Activated T-helper 1 cell treated with anti-CD3 and anti-CD28 coated beads, Interleukin-12 subunit alpha, Interleukin-12 subunit beta, Interleukin-2, Interleukin-4 antibody, amounts not matched to agents 30 ng/mL and 10 ng/mL and 1 ng/mL, durations not matched to agents 14 hours and 24 hours and 36 hours (primary cell): ENCODE measurements around the gene SLC6A11. TPM values are rescaled to one million over a fixed set of nuclear protein-coding genes. Genes with fewer than 3 reads are reported as not detected.

Source experiments
- DNase-seq: peaks from one replicate; pipeline ENCODE4 v3.0.0; 2021; ENCODE audit warnings: low spot score
- H3K27ac Mint-ChIP-seq: one replicate; pipeline ENCODE4 v1.8.0; 2021; ENCODE audit warnings: mild to moderate bottlenecking, mixed read lengths
- H3K27me3 Mint-ChIP-seq: one replicate; pipeline ENCODE4 v1.8.0; 2022; ENCODE audit warnings: mild to moderate bottlenecking, moderate library complexity, mixed read lengths; ENCODE audit not compliant: insufficient read depth
- H3K36me3 Mint-ChIP-seq: one replicate; pipeline ENCODE4 v1.8.0; 2021; ENCODE audit warnings: low read depth, mixed read lengths
- H3K4me1 Mint-ChIP-seq: one replicate; pipeline ENCODE4 v1.8.0; 2021; ENCODE audit warnings: low read depth, mixed read lengths
- H3K4me3 Mint-ChIP-seq: one replicate; pipeline ENCODE4 v1.8.0; 2021; ENCODE audit warnings: mild to moderate bottlenecking, moderate library complexity, mixed read lengths
- H3K9me3 Mint-ChIP-seq: one replicate; pipeline ENCODE4 v1.8.0; 2021; ENCODE audit warnings: mixed read lengths
- intact Hi-C: fragments of 100-400 bp; cut with micrococcal nuclease; formaldehyde crosslinking; loops from one replicate; pipeline ENCODE4 v1.15.1; 2024
- total RNA-seq: library from RNA; stranded (reverse); gene quantifications from 2 replicates; pipeline ENCODE4 v1.2.3, GENCODE V29; 2022

Gene SLC6A11
- total RNA-seq, 1 donor from 2014 or later = not detected

- DNase-seq = no peak
- intact Hi-C loops = loop anchor here (5.0 kb wide), 1 partner anchor 475 kb away; no protein-coding TSS in a partner anchor
- Mint-ChIP-seq H3K27ac (no peak overlapping the region), H3K27me3 (no peaks in the 10 kb centered on the region), H3K4me3 (no peak overlapping the region), H3K4me1 (no peaks in the 10 kb centered on the region), H3K36me3 (no peaks in the 10 kb centered on the region), H3K9me3 (no peaks in the 10 kb centered on the region)
Measured at GRCh38 chr3:10962481-10963036, 146.5 kb downstream of the SLC6A11 start.

GRCh38 chr3:10964537-10965167 lies 148.6 kb downstream of the SLC6A11 start:
- intact Hi-C loops = loop anchor here (5.0 kb wide), 1 partner anchor 477 kb away; no protein-coding TSS in a partner anchor
- Mint-ChIP-seq H3K27me3 (peaks cover 4% of the 10 kb centered on the region), H3K9me3 (no peaks in the 10 kb centered on the region), H3K27ac (no peak overlapping the region), H3K4me1 (no peaks in the 10 kb centered on the region), H3K4me3 (no peak overlapping the region), H3K36me3 (no peaks in the 10 kb centered on the region)
- DNase-seq = no peak

- H3K4me1 Mint-ChIP-seq = no peaks in the 10 kb centered on the region
- peaks cover 4% of the 10 kb centered on the region for H3K27me3 Mint-ChIP-seq
- H3K4me3 Mint-ChIP-seq = no peak overlapping the region
- no peak for DNase-seq
- H3K9me3 Mint-ChIP-seq = no peaks in the 10 kb centered on the region
- H3K27ac Mint-ChIP-seq = no peak overlapping the region
- intact Hi-C loops = no loop called here
- H3K36me3 Mint-ChIP-seq = no peaks in the 10 kb centered on the region
Measured at GRCh38 chr3:10968401-10968800, 152.4 kb downstream of the SLC6A11 start.

DNA sequence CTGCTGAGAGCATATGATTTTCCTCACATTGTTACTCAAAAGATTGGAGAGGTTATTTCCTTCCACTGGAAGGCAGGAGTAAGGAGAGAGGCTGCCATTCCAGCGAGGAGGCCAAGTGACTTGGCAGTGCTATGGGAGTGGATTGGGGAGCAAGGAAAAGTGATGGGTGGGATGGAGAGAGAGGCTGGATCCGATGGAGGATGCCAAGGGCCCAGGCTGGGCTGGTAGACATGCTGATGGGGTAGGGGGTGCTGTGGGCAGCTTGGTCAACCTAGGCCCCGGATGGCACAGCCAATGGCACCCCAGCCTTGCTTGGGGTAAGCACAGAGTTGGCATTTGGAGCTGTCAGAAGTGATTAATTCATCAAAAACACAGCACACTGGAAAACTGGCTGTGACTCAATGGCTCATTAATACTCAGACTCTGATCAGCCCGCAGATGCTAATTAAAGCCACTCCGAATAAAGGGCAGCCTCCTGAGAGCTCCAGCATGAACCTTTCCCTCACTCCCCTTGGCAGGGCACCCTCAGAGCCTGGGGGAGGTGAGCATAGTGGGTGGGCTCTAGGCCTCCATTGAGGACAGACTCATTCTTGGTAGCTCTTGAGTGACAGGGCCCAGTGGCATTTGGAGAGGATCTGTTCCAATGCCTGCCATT lies 154.4 kb downstream of the SLC6A11 start:
- Mint-ChIP-seq H3K27ac (no peak overlapping the region), H3K4me3 (no peak overlapping the region), H3K9me3 (no peaks in the 10 kb centered on the region), H3K4me1 (no peaks in the 10 kb centered on the region), H3K27me3 (peaks cover 4% of the 10 kb centered on the region), H3K36me3 (no peaks in the 10 kb centered on the region)
- intact Hi-C loops = no loop called here
- no peak for DNase-seq

DNA sequence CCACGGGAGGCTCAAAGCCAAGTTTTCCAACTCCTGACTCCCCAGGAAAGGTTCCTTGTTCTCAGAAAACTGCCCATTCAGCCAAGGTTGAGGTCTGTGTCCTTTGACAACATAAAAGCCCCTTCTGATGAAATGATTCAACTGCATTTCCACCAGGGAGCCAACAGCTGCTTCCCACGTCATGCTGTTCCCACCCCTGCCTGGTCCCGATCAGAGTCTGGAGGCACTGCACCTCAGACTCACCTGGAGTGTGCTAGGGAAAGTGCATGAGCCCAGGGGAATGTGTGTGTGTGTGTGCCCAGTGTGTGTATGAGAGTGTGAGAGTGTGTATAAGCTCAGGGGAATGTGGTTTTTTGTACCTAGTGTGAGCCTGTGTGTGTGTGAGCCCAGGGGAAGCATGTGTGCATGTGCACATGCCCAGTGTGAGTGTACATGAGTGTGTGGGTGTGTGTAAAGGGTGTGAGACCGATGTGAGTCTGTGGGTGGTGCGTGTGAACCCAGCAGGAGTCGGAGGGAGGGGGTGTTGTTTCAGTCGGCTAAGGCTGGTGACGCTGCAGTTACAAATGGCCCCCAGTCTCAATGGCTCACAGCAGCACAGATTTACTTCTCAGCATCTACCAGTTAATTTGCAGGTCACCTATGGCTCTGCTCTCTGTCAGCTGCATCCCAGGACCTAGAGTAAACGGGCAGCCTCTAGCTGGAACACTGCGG lies 156.2 kb downstream of the SLC6A11 start:
- Mint-ChIP-seq H3K4me1 (no peaks in the 10 kb centered on the region), H3K36me3 (no peaks in the 10 kb centered on the region), H3K27me3 (peaks cover 4% of the 10 kb centered on the region), H3K27ac (no peak overlapping the region), H3K9me3 (no peaks in the 10 kb centered on the region), H3K4me3 (no peak overlapping the region)
- DNase-seq = no peak
- intact Hi-C loops = no loop called here

DNA sequence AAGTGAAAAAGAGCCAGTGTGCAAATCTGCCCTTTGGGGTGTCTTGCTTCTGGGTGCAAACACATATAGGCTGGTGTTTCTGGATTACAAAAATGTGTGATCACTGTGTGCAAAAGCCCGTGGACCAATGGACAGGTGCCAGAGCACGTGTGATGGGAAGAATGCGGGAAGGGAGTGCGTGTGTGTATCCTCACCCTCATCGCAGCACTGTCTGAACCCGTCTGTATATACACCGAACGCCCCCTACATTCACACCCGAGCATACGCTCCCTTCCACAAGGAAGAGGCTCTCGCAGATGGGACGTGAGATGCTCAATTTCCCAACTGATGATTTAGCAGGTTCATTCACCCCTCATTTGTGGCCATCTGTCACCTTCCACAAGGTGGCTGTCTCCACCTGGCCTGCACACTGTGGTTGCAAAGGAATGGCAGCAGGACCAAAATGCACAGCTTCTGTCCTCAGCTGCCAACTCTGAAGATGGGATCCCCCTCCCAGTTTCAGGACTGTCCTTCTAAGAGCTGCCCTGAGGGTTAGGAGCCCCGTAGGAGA lies 157.1 kb downstream of the SLC6A11 start:
- Mint-ChIP-seq H3K9me3 (no peaks in the 10 kb centered on the region), H3K36me3 (no peaks in the 10 kb centered on the region), H3K4me1 (no peaks in the 10 kb centered on the region), H3K27ac (no peak overlapping the region), H3K27me3 (peaks cover 2% of the 10 kb centered on the region), H3K4me3 (no peak overlapping the region)
- intact Hi-C loops = no loop called here
- no peak for DNase-seq

DNA sequence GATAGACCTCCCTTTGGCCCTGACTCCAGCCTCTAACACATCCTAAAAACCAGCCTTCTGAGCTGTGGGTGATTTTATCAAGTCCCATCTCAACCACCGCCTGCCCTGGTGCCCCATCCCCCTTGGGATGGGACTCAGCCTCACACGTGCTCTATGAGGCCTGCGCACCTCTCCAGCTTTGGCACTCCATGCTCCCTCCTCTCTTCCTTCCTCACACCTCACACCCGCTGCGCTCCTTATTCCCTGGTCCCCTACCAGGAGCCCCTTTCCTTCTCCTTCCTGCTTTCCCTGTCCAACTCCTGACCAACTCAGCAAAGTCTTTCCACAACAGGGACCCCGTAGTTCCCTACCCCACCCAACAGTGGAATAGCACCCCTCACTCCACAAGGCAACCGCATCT lies 158.1 kb downstream of the SLC6A11 start:
- Mint-ChIP-seq H3K36me3 (no peaks in the 10 kb centered on the region), H3K4me3 (no peak overlapping the region), H3K27me3 (peaks cover 2% of the 10 kb centered on the region), H3K9me3 (no peaks in the 10 kb centered on the region), H3K27ac (no peak overlapping the region), H3K4me1 (no peaks in the 10 kb centered on the region)
- intact Hi-C loops = no loop called here
- no peak for DNase-seq

DNA sequence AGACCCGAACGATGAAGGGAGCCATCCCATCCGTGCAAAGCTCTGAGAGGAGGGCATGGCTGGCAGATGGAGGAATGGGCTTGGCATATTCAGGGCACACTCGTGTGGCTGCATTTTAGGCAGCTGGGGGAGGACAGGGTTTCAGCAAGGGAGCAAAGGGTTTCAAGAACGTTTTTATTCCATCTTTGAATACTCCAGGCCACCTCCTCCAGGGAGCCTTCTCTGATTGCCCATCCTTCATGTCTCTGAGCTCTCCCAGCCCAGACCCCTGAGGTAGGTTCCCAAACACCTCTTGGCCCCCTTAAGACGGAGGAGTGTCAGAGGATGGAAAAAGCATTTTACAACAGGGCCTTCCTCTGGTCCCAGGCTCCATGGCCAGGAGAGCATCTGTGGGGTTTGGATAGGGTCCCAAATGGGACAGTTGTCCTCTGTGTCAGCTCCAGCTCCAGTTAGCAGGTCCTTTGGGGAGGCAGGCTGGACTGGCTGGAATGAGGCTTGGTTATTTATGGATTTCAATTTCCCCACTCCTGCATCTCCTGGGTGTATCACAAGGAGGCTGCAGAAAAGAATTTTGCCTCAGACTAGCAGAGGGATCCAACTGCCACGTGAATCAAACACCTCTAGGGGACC lies 158.8 kb downstream of the SLC6A11 start:
- Mint-ChIP-seq H3K27ac (no peak overlapping the region), H3K4me3 (no peak overlapping the region), H3K9me3 (no peaks in the 10 kb centered on the region), H3K27me3 (no peaks in the 10 kb centered on the region), H3K36me3 (no peaks in the 10 kb centered on the region), H3K4me1 (no peaks in the 10 kb centered on the region)
- intact Hi-C loops = no loop called here
- no peak for DNase-seq

DNA sequence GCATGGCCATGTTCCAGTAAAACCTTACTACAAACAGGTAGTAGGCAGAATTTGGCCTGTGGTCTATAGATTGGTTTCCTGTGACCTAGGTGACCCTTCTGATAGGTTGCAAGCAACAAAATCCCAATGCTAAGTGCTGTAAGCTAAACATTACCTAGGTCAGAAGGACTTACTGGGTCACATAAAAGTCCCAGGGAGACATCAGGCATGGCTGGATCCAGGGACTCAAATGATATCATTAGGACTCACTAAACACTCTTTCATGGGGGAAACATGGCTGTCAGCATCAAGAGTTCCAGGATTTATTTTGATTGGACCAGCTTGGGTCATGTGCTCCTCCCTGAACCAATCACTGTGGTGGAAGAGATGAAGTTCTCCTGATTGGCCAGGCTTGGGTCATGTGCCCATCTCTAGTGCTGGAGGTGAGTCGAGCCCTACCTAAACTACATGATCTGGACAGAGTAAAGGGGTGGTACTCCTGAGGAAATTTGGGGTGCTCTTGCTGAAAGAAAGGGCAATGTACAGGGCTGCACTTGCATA lies 159.7 kb downstream of the SLC6A11 start:
- no peak for DNase-seq
- no peaks in the 10 kb centered on the region for H3K36me3 Mint-ChIP-seq
- intact Hi-C loops = no loop called here
- no peaks in the 10 kb centered on the region for H3K9me3 Mint-ChIP-seq
- no peaks in the 10 kb centered on the region for H3K4me1 Mint-ChIP-seq
- no peak overlapping the region for H3K27ac Mint-ChIP-seq
- no peaks in the 10 kb centered on the region for H3K27me3 Mint-ChIP-seq
- no peak overlapping the region for H3K4me3 Mint-ChIP-seq

DNA sequence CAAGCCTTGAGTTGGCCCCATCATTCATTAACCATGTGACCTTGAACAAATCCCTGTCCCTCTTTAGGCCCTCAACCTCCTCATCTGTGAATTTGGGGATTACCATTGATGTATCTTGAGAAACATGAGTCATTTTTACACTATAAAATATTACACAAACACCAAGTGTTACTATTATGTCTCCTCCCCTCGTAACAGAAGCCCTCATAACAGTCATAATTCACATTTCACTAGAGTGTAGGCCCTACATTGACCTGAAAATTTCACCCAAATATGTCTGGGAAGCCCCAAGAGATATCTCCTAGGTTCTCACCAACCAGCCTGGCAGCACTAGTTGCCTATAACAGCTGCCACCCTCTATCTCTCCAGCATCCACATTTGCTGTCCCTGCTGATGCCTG lies 160.7 kb downstream of the SLC6A11 start:
- H3K36me3 Mint-ChIP-seq = no peaks in the 10 kb centered on the region

GRCh38 chr3:10977892-10978510 lies 162.0 kb downstream of the SLC6A11 start:
- H3K4me3 Mint-ChIP-seq = no peak overlapping the region
- H3K4me1 Mint-ChIP-seq = no peaks in the 10 kb centered on the region
- H3K27ac Mint-ChIP-seq = no peak overlapping the region

More for the DNA sequence above, 160.7 kb downstream of the SLC6A11 start:
- Mint-ChIP-seq H3K4me1 (no peaks in the 10 kb centered on the region), H3K9me3 (no peaks in the 10 kb centered on the region), H3K4me3 (no peak overlapping the region), H3K27ac (no peak overlapping the region), H3K27me3 (no peaks in the 10 kb centered on the region)
- intact Hi-C loops = no loop called here
- DNase-seq = no peak

DNA sequence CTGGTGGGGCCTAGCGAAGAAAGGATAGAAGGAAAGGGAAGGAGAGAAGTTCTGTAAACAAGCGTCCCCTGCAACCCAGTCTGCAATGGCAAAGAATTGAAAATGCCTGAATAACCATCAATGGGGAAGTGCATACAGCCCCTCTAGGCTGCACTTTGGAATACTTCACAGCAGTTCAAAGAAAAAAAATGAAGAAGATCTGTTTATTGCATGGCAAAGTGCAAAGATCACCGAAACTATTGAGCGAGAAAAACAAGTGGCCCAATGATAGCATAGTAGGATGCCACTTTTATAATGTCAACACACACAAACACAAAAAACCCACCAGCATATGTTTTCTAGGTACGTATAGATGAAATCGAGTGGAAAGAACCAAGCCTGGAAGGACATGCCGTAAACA lies 162.9 kb downstream of the SLC6A11 start:
- H3K4me3 Mint-ChIP-seq = no peak overlapping the region
- DNase-seq = no peak
- intact Hi-C loops = no loop called here
- H3K27ac Mint-ChIP-seq = no peak overlapping the region
- H3K9me3 Mint-ChIP-seq = no peaks in the 10 kb centered on the region
- no peaks in the 10 kb centered on the region for H3K4me1 Mint-ChIP-seq
- H3K36me3 Mint-ChIP-seq = no peaks in the 10 kb centered on the region
- peaks cover 3% of the 10 kb centered on the region for H3K27me3 Mint-ChIP-seq

More at GRCh38 chr3:10977892-10978510, 162.0 kb downstream of the SLC6A11 start:
- Mint-ChIP-seq H3K9me3 (no peaks in the 10 kb centered on the region), H3K36me3 (no peaks in the 10 kb centered on the region), H3K27me3 (peaks cover 3% of the 10 kb centered on the region)
- no peak for DNase-seq
- intact Hi-C loops = no loop called here
